Vein endothelial cell (primary cell): ENCODE measurements around the gene SSX7. TPM values are rescaled to one million over a fixed set of nuclear protein-coding genes. Genes with fewer than 3 reads are reported as not detected.

Source experiments
- small RNA-seq: library from RNA; depleted of rRNA; stranded (forward); fragments of <200 nt; gene quantifications from one replicate; pipeline ENCODE3, GENCODE V24; 2012
- total RNA-seq: library from RNA; depleted of rRNA; stranded (reverse); fragments of >200 nt; gene quantifications from 2 replicates; pipeline ENCODE4 v1.2.3, GENCODE V29; 2012

The SSX7 gene
- not detected in 2 replicates for total RNA-seq

GRCh38 chrX:52654800-52655199, at the start of gene SSX7:
TSS of gene SSX7 (minus strand) at chrX:52654900. CDS start at chrX:52653472, 1,428 bp downstream.

Small RNAs within 50 kb of the gene (small RNA-seq; reads per million reads assigned to genes)
- gene AL450023.3 = not detected
- not detected for gene RNA5SP504

Other genes with a start within 250 kb of the SSX7 start
- gene XAGE1A, start 159.1 kb downstream of the SSX7 start, total RNA-seq = not detected in 2 replicates
- not detected in 2 replicates for gene XAGE1B, start 137.8 kb downstream of the SSX7 start, total RNA-seq
- not detected in 2 replicates for gene SSX2, start 52.3 kb upstream of the SSX7 start, total RNA-seq
- gene SSX2B, start 96.4 kb upstream of the SSX7 start, total RNA-seq = not detected in 2 replicates
- gene SPANXN5, start 142.5 kb upstream of the SSX7 start, total RNA-seq = not detected in 2 replicates
- not detected in 2 replicates for gene XAGE5, start 156.4 kb upstream of the SSX7 start, total RNA-seq
- gene XAGE3, start 213.2 kb upstream of the SSX7 start, total RNA-seq = not detected in 2 replicates
- 5.6 and 7.8 TPM in 2 replicates for gene FAM156B, start 242.4 kb upstream of the SSX7 start, total RNA-seq